Coronary artery (tissue), 2 donors: ENCODE data around the gene HOXC12.

Experiments
- DNase-seq: peaks from one replicate; pipeline ENCODE4 v3.0.0-alpha.2; 2017; ENCODE audit warnings: low spot score
- H3K27ac ChIP-seq, 2 donors: fragments of 200-600 bp; sonication (generic); one replicate each; pipeline ENCODE4 v1.5.1; 2016 to 2019
- H3K4me3 ChIP-seq: fragments of 200-600 bp; sonication (generic); 2 replicates; pipeline ENCODE4 v1.5.1; 2016; ENCODE audit warnings: mild to moderate bottlenecking, moderate library complexity
- TF ChIP-seq, protein P1 (sequence below): fragments of 200-600 bp; sonication (generic); IDR thresholded peaks from one replicate; pipeline ENCODE4 v1.5.1; 2019; ENCODE audit warnings: antibody characterized with exemption

Gene HOXC12

DNA sequence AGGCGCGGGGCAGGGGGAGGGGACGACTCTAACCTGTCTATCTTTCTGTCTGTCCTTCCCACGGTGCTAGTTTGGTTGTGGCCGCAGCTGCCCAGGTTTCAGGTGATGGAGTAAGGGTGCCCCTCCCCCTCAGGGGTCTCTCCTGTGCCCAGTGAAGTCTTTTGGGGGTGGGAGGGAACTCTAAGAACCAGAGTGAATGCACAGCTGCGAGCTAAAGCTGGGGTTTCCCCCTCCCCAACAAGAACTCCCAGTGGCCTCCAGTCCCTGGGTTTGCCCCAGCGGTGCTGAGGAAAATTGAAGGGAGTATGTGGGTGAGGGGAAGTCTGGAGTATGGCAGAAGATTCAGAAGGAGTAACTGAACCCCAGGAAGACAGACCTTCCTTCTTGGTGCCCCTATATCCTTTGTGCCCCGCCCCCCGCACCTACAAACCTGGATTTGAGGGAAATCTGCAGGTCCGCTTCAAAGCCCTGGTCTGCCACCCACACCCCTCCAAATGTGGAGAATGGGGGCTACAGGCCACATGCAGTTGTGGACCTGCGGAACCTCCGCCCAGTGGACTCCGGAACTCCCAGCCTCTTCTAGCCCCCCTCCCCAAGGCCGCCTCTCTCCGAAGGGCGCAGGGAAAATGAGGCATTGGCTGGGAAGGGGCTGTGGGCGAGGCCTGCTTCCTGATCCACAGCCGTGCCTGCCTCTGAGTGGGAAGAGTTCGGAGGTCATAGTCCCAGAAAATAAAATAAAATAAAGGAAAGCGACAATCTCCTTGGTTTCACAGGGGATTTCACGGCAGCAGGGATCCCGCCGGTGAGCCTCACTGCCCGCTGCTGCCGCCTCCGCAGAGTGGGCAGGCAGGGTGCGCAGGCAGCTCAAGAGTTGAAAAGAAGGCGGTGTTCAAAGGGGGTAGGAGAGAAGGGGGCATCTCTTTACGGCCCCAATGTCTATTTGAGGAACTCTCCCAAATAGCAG is 41.8 kb downstream of the HOXC12 start:
- TF ChIP-seq, protein P1, sequence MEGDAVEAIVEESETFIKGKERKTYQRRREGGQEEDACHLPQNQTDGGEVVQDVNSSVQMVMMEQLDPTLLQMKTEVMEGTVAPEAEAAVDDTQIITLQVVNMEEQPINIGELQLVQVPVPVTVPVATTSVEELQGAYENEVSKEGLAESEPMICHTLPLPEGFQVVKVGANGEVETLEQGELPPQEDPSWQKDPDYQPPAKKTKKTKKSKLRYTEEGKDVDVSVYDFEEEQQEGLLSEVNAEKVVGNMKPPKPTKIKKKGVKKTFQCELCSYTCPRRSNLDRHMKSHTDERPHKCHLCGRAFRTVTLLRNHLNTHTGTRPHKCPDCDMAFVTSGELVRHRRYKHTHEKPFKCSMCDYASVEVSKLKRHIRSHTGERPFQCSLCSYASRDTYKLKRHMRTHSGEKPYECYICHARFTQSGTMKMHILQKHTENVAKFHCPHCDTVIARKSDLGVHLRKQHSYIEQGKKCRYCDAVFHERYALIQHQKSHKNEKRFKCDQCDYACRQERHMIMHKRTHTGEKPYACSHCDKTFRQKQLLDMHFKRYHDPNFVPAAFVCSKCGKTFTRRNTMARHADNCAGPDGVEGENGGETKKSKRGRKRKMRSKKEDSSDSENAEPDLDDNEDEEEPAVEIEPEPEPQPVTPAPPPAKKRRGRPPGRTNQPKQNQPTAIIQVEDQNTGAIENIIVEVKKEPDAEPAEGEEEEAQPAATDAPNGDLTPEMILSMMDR: no peak
- Histone ChIP-seq H3K27ac (no peak overlapping the region), H3K4me3 (peak overlapping the region; percentile 70)
- no peak for DNase-seq

DNA sequence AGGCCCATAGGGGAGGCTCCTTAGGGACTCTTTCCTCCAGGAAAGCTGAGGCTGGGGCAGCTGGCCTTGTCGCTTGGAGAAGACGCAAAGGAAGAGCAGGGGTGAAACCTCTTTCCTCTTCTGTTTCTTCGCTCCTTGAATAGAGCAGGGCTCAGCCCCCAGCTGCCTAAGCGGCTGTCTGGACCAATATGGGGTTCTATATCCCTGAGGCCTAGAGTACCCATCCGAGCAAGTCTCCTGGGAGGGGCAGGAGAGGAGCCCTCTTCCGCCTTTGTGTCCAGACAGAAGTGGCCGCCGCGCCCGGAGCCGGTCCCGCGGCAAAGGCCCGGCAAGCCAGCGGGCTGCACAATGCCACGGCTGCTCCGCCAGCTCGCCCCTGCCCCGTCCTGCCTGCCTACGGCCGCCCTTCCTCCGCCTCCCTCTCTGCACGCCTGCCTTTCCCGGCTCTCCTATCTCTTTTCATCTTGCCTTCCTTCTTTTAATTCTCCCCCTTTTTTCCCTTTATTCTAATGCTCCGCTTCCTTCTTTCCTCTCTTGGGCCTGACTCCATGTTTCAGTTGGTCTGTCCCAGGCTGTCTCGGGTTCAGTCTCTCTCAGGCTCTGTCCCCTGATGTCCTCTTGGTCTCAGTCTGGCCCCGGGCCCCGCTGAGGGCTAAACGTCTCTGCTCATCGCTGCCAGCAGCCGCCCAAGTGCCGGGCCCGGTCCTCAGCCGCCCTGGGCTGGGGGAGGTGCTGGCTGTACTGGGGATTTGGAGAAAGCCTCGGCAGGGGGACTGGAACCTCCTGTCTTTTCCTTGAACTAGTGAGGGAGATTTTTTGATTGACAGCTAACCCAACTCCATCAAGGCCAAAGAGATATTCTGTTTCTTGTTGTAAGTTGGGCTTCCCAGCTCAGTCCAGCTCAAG is 42.8 kb downstream of the HOXC12 start:
- no peak overlapping the region for H3K27ac ChIP-seq
- H3K4me3 ChIP-seq: no peak overlapping the region
- TF ChIP-seq, protein P1: no peak
- DNase-seq: no peak

DNA sequence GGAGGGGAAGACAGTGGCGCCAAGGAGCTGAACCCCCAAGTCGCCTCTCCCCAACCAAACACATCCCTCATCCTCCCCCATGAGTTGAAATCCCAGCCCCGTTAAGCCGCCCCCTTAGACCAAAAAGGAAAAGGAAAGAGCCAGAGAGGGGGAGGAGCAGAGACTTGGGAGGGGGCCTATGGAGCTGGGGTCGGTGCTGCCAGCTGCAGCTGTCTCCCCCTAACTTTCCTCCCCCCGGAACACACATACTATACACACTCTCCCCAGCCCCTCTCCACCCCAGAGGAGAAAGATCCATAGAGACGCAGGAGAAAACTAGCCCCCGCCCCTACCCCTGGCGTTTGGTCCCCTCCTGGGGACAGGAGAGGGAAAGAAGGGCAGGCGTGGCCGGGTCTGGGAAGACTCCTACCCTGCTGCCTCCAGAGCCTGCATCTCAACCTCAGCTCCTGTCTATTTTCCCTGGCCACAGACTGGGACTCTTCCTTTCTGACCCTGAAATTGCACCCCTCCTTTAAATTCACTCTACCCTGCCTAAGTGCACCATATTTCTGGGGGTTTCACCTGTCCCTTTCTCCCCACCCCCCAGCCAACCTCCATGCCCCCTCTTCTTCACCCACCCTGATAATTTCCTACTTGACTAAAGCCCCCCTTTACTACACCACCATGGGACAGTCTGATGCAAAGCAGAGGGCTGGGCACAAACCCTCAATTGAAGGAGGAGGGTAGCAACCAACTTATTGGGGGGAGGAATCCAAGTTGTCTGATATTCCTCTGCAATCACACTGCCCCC is 43.6 kb downstream of the HOXC12 start:
- DNase-seq: no peak
- Histone ChIP-seq H3K27ac (no peak overlapping the region), H3K4me3 (no peak overlapping the region)
- TF ChIP-seq, protein P1: no peak

DNA sequence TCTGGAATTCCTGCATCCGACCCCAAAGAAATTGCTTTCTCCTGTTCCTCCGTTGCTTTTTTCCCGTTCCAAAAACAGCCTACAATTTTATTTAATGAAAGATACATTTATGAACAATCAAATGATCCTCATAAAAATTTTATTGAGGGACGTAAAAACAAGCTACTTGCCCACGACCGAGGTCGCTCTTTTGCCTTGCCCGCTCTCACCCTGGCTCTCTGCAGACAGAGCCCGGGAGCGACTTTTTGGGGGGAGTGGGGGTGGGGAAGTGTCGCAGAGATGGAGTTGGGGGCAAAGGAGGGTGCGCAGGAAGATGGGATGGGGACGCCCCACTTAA is 44.2 kb downstream of the HOXC12 start:
- TF ChIP-seq, protein P1: no peak
- no peak for DNase-seq
- Histone ChIP-seq H3K27ac (no peak overlapping the region), H3K4me3 (no peak overlapping the region)

DNA sequence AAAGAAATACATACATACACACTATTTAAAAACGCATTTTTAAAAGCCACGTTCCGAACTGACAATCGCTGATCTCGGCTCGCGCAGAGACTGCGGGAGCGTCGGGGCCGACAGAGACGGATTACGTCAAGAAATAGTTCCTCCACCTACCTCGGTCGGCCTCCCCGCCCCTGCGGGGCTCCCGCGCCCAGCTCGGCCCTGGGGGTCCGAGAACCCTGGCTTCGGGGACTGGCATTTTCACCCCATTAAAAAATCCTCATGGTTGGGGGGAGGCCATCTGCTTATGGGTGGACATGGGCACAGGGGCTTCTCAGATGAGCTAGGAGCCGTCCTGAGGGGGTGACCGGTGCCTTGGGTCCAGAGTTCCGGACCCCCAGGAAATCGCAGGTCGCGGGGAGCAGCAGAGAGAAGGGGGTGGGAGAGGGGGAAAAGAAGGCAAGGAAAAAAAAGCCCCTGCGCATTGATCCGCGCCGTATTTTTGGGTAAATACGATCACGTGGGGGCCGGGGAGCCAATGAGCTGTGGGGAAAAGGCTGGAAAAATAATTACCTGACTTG is 44.9 kb downstream of the HOXC12 start:
- TF ChIP-seq, protein P1: no peak
- no peak for DNase-seq
- peak overlapping the region; percentile 63 for H3K4me3 ChIP-seq
- H3K27ac ChIP-seq: no peak overlapping the region
